Measurements from ENCODE around the gene TNFSF11.
A peak's percentile ranks its signal among the peaks of the same experiment; 100 is the strongest.
"Not testable (repeated sequence)": the region's sequence is repeated elsewhere in the genome, so short reads cannot be mapped to it uniquely, and the experiment has no call there.

The TNFSF11 gene

GRCh38 chr13:42560320-42560719, 13.6 kb upstream of the TNFSF11 start:
- DNase-seq (ENCODE audit: low read depth in 2 of 2): not testable (repeated sequence)

GRCh38 chr13:42561752-42562467, 12.0 kb upstream of the TNFSF11 start:
- DNase-seq (ENCODE audit: low read depth in 2 of 2): no peak

GRCh38 chr13:42567906-42568305, 6.0 kb upstream of the TNFSF11 start:
- DNase-seq (ENCODE audit: low read depth in 2 of 2): no peak

GRCh38 chr13:42569576-42570344, 4.2 kb upstream of the TNFSF11 start:
- no peak for DNase-seq (ENCODE audit: low read depth in 2 of 2)

DNA sequence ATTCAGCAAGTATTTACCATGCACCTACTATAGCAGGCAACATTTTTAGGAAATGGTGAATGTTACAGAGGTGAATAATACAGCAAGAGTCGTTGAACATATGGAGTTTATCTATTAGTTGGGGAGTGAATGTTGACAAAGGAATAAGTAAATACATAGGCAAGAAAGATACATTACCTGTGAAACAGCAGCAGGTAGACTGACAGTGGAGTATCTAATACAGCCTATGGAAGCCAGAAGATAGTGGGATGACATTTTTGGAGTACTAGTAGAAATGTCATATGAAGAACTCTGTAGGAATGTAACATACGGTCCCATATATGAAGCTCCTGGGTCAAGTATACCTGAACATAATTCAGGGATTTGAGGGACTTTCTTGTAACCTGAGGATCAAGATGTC, 2.1 kb upstream of the TNFSF11 start:
- no peak for DNase-seq (ENCODE audit: low read depth in 2 of 2)

GRCh38 chr13:42574435-42575311, 721 bp downstream of the TNFSF11 start:
- peak; percentile 35 to 63 for DNase-seq (ENCODE audit: low read depth in 2 of 2)

GRCh38 chr13:42575938-42576337, 2.0 kb downstream of the TNFSF11 start:
- no peak for DNase-seq (ENCODE audit: low read depth in 2 of 2)

- DNase-seq (ENCODE audit: low read depth in 2 of 2): no peak
Observed at GRCh38 chr13:42577538-42577937, 3.6 kb downstream of the TNFSF11 start.

DNA sequence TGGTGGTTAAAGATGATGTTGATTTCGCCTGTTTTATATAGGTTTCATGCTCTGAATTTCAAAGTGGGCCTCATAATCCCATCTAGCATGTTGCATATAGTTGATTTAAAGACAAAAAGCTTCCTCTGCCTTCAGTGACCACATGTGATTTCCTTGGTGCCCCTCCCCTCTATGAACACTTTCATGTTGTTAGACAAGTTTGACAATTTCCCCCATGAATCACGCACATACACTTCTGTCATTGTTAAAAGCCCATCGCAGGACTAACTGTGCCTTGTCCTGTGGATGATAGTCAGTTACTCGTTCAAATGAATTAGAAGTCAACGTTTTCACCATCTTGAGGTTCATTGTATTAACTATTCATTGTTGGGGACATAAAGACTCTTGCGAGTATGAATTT, 6.7 kb downstream of the TNFSF11 start:
- no peak for DNase-seq (ENCODE audit: low read depth in 2 of 2)

DNA sequence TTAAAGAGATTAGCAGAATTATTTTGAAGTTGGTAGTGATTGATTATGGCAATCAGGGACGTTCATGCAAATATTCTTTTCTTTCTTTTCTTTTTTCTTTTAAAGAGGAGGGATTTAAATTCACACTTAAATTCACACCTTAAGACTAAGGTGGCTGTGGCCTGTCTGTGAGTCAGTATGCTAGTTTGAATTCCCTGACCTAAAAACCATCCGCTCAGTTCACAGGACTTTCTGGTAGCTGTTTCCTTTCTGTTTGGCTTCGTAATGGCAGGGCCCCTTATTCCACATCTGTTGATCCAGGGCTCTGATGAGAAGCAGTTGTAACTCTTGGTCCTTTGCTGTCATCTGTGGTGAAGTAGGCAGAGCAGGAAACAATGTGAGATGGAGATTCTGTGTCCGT, 7.5 kb downstream of the TNFSF11 start:
- no peak for DNase-seq (ENCODE audit: low read depth in 2 of 2)

DNA sequence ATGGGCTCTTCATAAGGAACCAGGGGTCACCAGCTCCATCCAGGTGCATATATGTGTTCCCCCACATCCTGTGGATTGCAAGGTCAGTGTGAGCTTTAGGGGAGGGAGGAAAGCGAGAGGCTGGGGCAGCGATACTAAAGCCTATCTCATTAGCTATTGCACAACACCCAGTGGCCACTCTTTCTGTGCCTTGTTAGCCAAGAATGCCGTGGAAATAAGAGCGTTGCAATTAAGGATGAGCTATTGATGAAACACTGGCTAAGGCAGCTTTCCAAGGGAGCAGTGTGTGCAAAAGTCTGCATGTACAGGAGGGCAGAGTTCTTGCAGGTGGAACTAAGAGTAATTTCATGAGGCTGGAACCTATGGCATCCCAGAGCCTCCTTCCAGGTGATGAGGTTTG, 17.6 kb downstream of the TNFSF11 start:
- DNase-seq (ENCODE audit: low read depth in 2 of 2): no peak

DNA sequence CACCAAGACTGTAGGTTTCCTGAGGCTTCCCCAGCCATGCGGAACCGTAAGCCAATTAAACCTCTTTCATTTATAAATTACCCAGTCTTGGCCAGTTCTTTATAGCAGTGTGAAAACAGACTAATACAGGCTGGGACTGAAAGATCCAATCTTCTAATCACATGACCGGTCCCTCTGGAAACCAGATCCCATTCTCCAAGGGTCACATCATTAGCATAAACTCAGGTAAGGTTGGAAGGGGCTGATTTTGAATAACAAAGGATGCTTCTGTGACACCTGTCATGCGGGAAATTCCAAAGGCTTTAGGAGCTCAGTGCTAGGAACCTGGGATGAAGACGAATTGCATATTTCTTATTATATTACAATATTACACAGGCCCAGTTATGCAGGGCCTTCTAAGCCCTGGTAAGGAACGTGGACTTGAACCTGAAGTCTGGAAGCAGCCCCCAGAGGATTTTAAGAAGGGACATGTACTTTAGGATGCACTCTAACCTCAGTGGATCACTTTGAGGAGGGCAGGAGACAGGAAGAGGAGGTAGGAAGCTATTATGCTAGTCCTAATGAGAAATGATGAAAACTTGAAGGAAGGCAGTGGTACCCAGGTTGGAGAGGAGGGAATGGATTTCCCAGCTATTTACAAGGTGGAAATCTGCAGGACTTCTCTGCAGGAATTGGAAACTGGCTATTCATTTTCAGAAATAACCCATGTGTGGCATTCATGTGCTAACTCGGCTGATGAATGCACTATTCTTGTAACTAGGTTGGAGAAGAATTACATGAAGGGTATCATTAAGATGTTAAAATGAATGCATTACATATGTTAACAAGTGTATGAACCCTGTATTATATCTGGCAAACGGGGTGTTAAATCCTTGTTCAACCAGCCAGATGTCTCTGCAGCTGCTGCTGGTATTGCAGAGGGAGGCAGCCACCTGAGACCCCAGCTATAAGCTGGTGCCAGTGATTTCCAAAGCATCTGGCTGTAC, 19.3 kb downstream of the TNFSF11 start:
- DNase-seq (ENCODE audit: low read depth in 2 of 2): no peak

- peak in 1 of 2 donors; percentile 36 for DNase-seq (ENCODE audit: low read depth in 2 of 2)
Observed at GRCh38 chr13:42594481-42595252, 20.7 kb downstream of the TNFSF11 start.

DNA sequence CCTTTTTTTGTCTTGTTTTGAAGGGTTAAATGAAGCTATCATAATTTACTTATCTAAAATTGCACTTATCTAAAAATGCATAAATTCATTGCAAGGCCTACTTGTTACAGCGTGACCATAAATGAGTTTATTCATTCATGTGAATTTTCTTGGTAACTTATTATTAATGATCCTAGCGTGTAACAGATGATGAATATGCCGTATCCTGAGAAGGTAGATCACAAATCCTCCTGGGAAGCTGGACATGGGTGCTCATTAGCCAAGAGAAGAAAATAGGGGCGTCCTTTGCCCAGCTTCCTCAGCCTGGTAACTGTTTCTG, 21.3 kb downstream of the TNFSF11 start:
- no peak for DNase-seq (ENCODE audit: low read depth in 2 of 2)

GRCh38 chr13:42597505-42597904, 23.6 kb downstream of the TNFSF11 start:
- no peak for DNase-seq (ENCODE audit: low read depth in 2 of 2)

GRCh38 chr13:42600943-42601342, 27.0 kb downstream of the TNFSF11 start:
- DNase-seq (ENCODE audit: low read depth in 2 of 2): no peak

DNA sequence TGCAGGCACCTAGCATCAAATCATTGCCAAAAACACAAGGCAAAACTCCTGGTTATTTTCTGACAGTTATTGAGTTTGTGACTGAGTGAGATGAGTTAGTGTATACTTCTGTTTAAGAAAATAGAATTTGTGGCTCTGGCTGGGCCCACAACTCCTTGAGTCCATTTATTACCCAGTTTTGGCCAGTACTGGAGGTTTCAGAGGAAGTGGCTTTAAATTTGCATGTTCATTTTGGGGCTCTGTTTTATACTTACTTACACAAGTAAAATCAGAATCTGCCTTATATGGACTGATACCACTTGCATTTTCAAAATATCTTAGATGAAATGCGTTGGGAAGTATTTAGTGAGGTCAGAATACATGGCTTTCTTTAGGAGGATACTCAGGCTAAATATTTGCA, 29.0 kb downstream of the TNFSF11 start:
- no peak for DNase-seq (ENCODE audit: low read depth in 2 of 2)

- no peak for DNase-seq (ENCODE audit: low read depth in 2 of 2)
Observed at GRCh38 chr13:42603571-42603970, 29.6 kb downstream of the TNFSF11 start.

DNA sequence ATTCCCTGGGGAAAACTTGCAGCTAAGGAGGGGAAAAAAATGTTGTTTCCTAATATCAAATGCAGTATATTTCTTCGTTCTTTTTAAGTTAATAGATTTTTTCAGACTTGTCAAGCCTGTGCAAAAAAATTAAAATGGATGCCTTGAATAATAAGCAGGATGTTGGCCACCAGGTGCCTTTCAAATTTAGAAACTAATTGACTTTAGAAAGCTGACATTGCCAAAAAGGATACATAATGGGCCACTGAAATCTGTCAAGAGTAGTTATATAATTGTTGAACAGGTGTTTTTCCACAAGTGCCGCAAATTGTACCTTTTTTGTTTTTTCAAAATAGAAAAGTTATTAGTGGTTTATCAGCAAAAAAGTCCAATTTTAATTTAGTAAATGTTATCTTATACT, 33.6 kb downstream of the TNFSF11 start:
- no peak for DNase-seq (ENCODE audit: low read depth in 2 of 2)

DNA sequence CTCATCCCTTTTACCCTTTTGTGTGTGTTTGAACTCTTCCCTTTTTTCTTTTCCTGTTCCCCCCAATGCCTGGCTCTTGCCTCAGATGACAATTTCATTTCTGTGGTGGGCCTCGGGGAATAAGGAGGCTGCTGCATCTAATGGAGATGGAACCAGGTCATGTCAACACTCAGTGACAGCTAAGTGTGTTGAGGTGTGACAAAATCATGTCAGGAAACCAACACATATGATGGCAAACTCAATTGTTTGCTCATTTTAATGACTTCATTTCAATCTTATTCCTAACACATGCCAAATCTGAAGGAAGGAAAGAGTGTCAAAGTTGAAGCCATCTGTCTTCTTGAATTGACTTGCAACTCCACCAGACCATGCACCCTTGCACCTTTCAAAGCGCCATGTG, 36.7 kb downstream of the TNFSF11 start:
- DNase-seq (ENCODE audit: low read depth in 2 of 2): no peak
